KMS-11 (cell line): ENCODE results near the gene COPS8.

ENCODE experiments used
- H2AFZ ChIP-seq: fragments of 200-600 bp; sonication (generic); 2 replicates; pipeline ENCODE4 v1.6.1; 2016; ENCODE audit warnings: antibody characterized with exemption, mixed run types, low read depth
- H3K27ac ChIP-seq: fragments of 200-600 bp; sonication (generic); 2 replicates; pipeline ENCODE4 v1.6.1; 2016; ENCODE audit warnings: mild to moderate bottlenecking, mixed run types
- H3K27me3 ChIP-seq: fragments of 200-600 bp; sonication (generic); 2 replicates; pipeline ENCODE4 v1.6.1; 2017; ENCODE audit warnings: mild to moderate bottlenecking, low read depth, mixed run types, moderate library complexity; ENCODE audit not compliant: insufficient read depth
- H3K36me3 ChIP-seq: fragments of 200-600 bp; sonication (generic); 2 replicates; pipeline ENCODE4 v1.6.1; 2017; ENCODE audit warnings: mild to moderate bottlenecking, mixed run types; ENCODE audit not compliant: insufficient read depth
- H3K4me1 ChIP-seq: fragments of 200-600 bp; sonication (generic); 2 replicates; pipeline ENCODE4 v1.6.1; 2016; ENCODE audit warnings: mild to moderate bottlenecking, low read depth, mixed run types; ENCODE audit not compliant: poor library complexity, severe bottlenecking
- H3K4me2 ChIP-seq: fragments of 200-600 bp; sonication (generic); 2 replicates; pipeline ENCODE4 v1.7.0; 2016; ENCODE audit warnings: mild to moderate bottlenecking, mixed run types
- H3K4me3 ChIP-seq: fragments of 200-600 bp; sonication (generic); IDR thresholded peaks from 2 replicates; pipeline ENCODE4 v1.6.1; 2017; ENCODE audit warnings: low read depth, low read length, mixed read lengths; ENCODE audit not compliant: insufficient read depth
- H3K79me2 ChIP-seq: fragments of 200-600 bp; sonication (generic); 2 replicates; pipeline ENCODE4 v1.6.1; 2016; ENCODE audit warnings: low read depth, mixed run types; ENCODE audit not compliant: insufficient read depth
- H3K9ac ChIP-seq: fragments of 200-600 bp; sonication (generic); 2 replicates; pipeline ENCODE4 v1.6.1; 2016; ENCODE audit warnings: mild to moderate bottlenecking, mixed run types
- H4K20me1 ChIP-seq: fragments of 200-600 bp; sonication (generic); 2 replicates; pipeline ENCODE4 v1.6.1; 2016; ENCODE audit warnings: mild to moderate bottlenecking, mixed run types; ENCODE audit not compliant: insufficient read depth
- CTCF ChIP-seq: fragments of 200-600 bp; sonication (generic); conservative IDR thresholded peaks from 2 replicates; pipeline ENCODE4 v1.6.1; 2017; ENCODE audit warnings: low read depth, mild to moderate bottlenecking, antibody characterized with exemption, low read length, moderate library complexity, mixed read lengths

The COPS8 gene

GRCh38 chr2:237128026-237128703 lies 42.5 kb downstream of the COPS8 start:
- TF ChIP-seq CTCF: no peak
- no peak overlapping the region for H3K27ac ChIP-seq
- H3K27me3 ChIP-seq: no peaks in the 10 kb centered on the region
- no peaks in the 10 kb centered on the region for H3K4me1 ChIP-seq
- no peaks in the 10 kb centered on the region for H3K79me2 ChIP-seq
- H2AFZ ChIP-seq: no peak overlapping the region
- no peaks in the 10 kb centered on the region for H4K20me1 ChIP-seq
- no peak overlapping the region for H3K9ac ChIP-seq
- no peak overlapping the region for H3K4me2 ChIP-seq
- no peaks in the 10 kb centered on the region for H3K36me3 ChIP-seq
- no peak overlapping the region for H3K4me3 ChIP-seq

- H3K4me2 ChIP-seq: no peak overlapping the region
- no peak overlapping the region for H3K27ac ChIP-seq
- H3K4me1 ChIP-seq: no peaks in the 10 kb centered on the region
- H4K20me1 ChIP-seq: no peaks in the 10 kb centered on the region
- H2AFZ ChIP-seq: no peak overlapping the region
- no peak for TF ChIP-seq CTCF
- no peaks in the 10 kb centered on the region for H3K79me2 ChIP-seq
- H3K36me3 ChIP-seq: no peaks in the 10 kb centered on the region
- H3K4me3 ChIP-seq: no peak overlapping the region
- no peaks in the 10 kb centered on the region for H3K27me3 ChIP-seq
- H3K9ac ChIP-seq: no peak overlapping the region
These were observed 43.3 kb downstream of the COPS8 start for GRCh38 chr2:237128845-237129592.

- H3K9ac ChIP-seq: no peak overlapping the region
- no peak overlapping the region for H3K4me3 ChIP-seq
- no peak overlapping the region for H3K27ac ChIP-seq
- no peaks in the 10 kb centered on the region for H3K36me3 ChIP-seq
- TF ChIP-seq CTCF: no peak
- no peaks in the 10 kb centered on the region for H4K20me1 ChIP-seq
- no peaks in the 10 kb centered on the region for H3K27me3 ChIP-seq
- H3K4me2 ChIP-seq: no peak overlapping the region
- H2AFZ ChIP-seq: no peak overlapping the region
- H3K4me1 ChIP-seq: no peaks in the 10 kb centered on the region
- no peaks in the 10 kb centered on the region for H3K79me2 ChIP-seq
These were observed 44.1 kb downstream of the COPS8 start for GRCh38 chr2:237129625-237130263.

GRCh38 chr2:237130562-237131421 lies 45.1 kb downstream of the COPS8 start:
- H3K79me2 ChIP-seq: no peaks in the 10 kb centered on the region
- H3K4me3 ChIP-seq: no peak overlapping the region
- H3K4me1 ChIP-seq: no peaks in the 10 kb centered on the region
- H3K27ac ChIP-seq: no peak overlapping the region
- no peaks in the 10 kb centered on the region for H4K20me1 ChIP-seq
- H2AFZ ChIP-seq: no peak overlapping the region
- no peaks in the 10 kb centered on the region for H3K27me3 ChIP-seq
- no peak for TF ChIP-seq CTCF
- no peak overlapping the region for H3K9ac ChIP-seq
- H3K4me2 ChIP-seq: no peak overlapping the region
- no peaks in the 10 kb centered on the region for H3K36me3 ChIP-seq
